C4-2B (cell line): ENCODE measurements around the gene PSMD9.
"Not testable (repeated sequence)": the region's sequence is repeated elsewhere in the genome, so short reads cannot be mapped to it uniquely, and the experiment has no call there.

Experiments
- H3K27ac ChIP-seq: fragments of 450-650 bp; 2 replicates; pipeline ENCODE4 v1.5.1; 2017
- ZFX ChIP-seq: fragments of 450-650 bp; IDR thresholded peaks from 2 replicates; pipeline ENCODE4 v1.6.1; 2017
- TF ChIP-seq, protein P1 (sequence below): fragments of 450-650 bp; conservative IDR thresholded peaks from 2 replicates; pipeline ENCODE4 v1.5.1; 2017; ENCODE audit warnings: mild to moderate bottlenecking

Gene PSMD9

DNA sequence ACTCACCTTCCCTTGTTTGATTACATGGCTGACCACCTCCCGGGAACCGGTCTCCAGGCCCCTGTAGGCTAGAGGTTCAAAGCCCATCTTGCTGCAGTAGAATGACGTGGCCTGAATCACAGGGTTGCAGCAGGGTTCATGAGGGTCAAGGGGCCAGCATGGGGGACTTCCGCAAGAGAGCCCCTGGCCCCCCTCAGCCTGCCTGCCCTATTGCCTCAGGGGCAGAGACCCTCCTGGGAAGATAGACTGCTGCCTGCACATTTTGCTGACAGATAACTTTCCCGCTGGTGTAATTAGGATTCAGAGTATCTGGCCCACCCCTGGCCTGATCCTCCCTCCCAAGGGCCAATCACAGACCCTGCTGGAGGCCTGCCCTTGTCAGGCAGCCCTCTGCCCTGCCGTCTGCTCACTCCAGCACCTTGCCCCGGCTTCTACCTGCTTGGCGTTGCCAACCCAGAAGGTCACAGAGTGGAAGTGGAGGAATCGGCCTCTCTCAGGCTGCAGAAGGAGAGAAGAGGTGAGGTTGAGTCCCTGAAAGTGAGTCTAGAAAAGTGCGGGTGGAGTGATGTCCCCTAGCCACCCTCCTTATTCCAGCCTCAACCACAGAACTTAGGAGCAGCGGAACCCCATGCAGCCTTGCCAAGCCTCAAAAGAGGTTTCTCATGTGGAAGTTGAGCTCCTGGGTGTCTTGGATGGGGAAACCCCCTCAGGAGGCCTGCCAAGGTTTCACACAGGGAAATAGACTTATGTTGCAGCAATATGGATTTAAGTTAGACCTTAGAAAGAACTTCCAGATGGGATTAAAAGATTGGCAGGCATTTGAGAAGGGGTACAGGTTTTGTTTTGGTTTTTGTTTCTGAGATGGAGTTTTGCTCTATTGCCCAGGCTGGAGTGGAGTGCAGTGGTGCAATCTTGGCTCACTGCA, 31.0 kb upstream of the PSMD9 start:
- no peak overlapping the region for H3K27ac ChIP-seq
- TF ChIP-seq, protein P1, sequence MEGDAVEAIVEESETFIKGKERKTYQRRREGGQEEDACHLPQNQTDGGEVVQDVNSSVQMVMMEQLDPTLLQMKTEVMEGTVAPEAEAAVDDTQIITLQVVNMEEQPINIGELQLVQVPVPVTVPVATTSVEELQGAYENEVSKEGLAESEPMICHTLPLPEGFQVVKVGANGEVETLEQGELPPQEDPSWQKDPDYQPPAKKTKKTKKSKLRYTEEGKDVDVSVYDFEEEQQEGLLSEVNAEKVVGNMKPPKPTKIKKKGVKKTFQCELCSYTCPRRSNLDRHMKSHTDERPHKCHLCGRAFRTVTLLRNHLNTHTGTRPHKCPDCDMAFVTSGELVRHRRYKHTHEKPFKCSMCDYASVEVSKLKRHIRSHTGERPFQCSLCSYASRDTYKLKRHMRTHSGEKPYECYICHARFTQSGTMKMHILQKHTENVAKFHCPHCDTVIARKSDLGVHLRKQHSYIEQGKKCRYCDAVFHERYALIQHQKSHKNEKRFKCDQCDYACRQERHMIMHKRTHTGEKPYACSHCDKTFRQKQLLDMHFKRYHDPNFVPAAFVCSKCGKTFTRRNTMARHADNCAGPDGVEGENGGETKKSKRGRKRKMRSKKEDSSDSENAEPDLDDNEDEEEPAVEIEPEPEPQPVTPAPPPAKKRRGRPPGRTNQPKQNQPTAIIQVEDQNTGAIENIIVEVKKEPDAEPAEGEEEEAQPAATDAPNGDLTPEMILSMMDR = no peak
- no peak for TF ChIP-seq ZFX

DNA sequence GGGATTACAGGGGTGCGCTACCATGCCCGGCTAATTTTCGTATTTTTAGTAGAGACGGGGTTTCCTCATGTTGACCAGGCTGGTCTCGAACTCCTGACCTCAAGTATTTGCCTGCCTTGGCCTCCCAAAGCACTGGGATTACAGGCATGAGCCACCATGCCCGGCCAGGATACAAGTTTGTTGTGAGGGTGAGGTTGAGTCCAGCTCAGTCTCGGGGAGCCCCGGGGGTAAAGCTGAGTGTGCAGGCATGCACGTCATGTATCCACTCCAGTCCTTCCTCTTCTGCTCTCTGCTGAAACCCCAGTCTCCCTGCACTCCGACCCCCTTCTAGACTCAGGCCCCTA, 30.3 kb upstream of the PSMD9 start:
- no peak overlapping the region for H3K27ac ChIP-seq
- TF ChIP-seq ZFX = no peak
- TF ChIP-seq, protein P1 = no peak

DNA sequence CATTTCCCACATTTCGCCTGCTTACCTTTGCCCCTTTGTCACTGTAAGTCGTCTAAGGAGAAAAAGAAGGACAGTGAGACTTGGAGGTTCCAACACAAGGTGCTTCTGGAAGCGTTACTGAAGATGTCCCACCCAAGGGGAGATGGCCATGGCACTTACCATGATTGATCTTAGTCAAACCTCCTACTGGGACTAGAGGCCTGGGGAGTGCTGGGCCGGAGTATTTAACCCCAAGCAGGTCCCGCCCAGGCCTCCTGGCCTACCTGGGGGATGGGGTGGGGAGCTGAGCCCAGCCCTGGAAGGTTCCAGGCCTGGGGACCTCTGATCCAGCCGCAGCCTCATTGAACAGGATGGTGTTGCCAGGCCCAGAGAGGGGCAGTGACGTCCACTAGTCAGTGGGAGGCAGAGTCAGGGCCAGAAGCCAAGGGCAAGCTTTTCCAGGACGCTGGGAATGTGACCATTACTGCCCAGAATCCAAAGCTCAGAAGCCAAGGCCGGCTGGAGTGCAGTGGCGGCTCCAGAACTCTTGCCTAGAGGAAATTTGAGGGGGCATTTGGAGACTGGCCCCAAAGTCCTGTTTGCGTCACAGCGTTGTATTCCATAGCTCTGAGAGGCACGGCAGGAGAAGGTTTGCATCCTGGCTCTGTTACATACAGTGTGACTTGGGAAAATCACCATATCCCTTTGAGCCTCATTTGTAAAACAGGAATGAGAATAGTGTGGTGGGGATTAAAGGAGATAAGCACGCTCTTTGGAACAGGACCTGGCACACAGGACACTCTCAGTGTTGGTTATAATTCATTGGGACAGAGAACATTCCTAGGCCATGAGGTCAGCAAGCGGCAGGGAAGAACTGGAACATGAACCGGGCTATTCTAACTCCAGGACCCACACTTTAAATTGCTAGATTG, 29.7 kb upstream of the PSMD9 start, which contains the start of gene HPD:
Gene HPD, minus strand, starts transcription at position 198 of the 911 bp plus-strand sequence. Its CDS starts 36 bp downstream, at position 162.
- H3K27ac ChIP-seq = peak within 1 kb of the TSS; percentile 24

DNA sequence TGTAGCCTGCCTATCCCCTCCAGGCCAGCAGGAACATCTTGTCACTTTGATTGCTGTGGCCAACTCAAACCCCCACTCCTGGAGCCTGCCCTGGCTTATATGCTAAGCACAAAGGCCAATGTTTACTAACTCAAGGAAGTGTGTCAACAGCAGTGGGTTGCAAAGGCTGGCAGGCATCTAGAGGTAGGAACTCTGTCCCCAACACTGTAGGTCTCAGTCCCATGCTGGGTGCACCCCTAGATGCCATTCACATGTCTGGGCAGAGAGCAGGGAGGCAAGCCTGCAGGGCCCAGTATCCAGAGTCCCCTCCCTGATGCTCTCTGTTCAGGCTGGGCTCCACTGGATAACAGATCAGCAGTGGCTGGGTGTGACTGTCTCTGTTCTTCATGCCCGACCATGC, 28.3 kb upstream of the PSMD9 start:
- H3K27ac ChIP-seq = peak overlapping the region; percentile 24
- no peak for TF ChIP-seq ZFX
- TF ChIP-seq, protein P1 = no peak

More for the DNA sequence above, 29.7 kb upstream of the PSMD9 start, which contains the start of gene HPD:
- TF ChIP-seq ZFX = no peak
- TF ChIP-seq, protein P1 = no peak

DNA sequence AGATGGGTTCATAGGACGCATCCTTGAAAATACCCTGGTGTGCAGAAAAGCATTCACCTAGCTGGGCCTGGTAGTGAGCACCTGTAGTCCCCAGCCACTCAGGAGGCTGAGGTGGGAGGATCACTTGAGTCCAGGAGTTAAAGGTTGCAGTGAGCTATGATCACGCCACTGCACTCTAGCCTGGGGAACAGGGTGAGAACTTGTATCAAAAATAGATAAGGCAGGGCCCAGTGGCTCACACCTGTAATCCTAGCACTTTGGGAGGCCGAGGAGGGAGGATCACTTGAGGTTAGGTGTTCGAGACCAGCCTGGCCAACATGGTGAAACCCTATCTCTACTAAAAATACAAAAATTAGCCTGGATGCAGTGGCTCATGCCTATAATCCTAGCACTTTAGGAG, 27.9 kb upstream of the PSMD9 start:
- peak overlapping the region; percentile 43 for H3K27ac ChIP-seq

DNA sequence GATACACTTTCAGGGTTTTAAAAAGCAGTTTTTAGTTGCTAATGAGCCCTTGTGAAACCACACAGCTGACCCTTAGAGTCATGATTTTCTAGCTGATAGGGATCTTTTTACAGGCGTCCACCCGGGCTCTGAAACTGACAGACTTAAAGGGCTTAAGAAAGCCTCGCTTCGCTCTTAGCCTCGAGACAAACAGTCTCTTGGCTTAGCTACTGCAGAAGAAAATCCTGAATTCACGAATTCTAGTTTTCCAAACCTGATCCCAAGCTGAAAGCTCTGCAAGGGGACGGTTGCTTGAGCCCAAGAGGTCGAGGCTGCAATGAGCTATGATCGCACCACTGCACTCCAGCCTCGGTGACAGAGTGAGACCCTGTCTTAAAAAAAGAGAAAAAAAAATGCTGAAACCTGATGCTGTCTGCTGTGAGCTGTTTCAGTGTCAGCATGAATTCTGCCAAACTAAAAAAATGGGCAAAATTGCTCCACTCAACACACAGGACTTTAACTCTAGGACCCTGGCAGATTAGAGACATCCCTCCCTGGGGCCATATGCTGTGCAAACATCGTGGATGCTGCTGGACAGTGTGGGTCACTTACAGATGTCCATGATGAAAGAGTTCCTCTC, 26.8 kb upstream of the PSMD9 start:
- peak overlapping the region; percentile 43 for H3K27ac ChIP-seq
- TF ChIP-seq, protein P1 = no peak
- TF ChIP-seq ZFX = no peak

DNA sequence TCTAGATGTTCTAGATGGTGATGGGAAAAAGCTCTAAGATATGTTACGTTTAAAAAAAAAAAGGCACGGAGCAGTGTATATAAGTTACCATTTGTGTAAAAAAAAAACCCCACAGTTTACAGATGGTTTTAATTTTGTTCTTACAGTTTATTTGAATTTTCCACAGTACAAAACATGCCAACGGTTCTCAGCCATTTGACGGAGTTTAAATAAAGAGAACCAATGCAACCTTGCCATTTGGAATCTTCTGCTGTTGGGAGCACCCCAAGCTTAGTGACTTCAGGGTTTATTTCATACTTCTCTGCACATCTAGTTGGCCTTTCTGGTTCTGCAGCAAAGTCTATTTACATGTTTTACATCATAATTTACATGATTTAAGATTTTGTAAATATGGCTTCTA, 22.3 kb upstream of the PSMD9 start:
- no peak for TF ChIP-seq ZFX
- TF ChIP-seq, protein P1 = no peak
- no peak overlapping the region for H3K27ac ChIP-seq

DNA sequence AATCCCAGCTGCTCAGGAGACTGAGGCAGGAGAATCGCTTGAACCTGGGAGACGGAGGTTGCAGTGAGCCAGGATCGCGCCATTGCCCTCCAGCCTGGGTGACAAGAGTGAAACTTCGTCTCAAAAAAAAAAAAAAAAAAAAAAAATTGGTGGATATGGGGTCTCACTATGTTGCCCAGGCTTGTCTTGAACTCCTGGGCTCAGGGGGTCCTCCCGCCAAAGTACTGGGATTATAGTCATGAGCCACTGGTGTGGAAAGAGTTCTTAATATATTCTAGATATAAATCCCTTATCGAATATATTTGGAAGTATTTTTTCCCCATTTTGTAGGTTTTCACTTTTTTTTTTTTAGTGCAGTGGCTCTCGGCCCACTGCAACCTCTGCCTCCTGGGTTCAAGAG, 19.4 kb upstream of the PSMD9 start:
- not testable (repeated sequence) for H3K27ac ChIP-seq
